Suprapubic skin (tissue), 4 donors: ENCODE measurements around the gene GMEB2. TPM values are rescaled to one million over a fixed set of nuclear protein-coding genes. Genes with fewer than 3 reads are reported as not detected.

Source experiments
- DNase-seq, 2 donors: peaks; one replicate each; pipeline ENCODE4 v3.0.0-alpha.2; 2019; ENCODE audit warnings: low spot score in 2 of 2
- H3K27ac ChIP-seq: fragments of 200-600 bp; sonication (generic); one replicate; pipeline ENCODE4 v1.5.1; 2019
- H3K27me3 ChIP-seq: fragments of 200-600 bp; sonication (generic); one replicate; pipeline ENCODE4 v1.5.1; 2019
- H3K36me3 ChIP-seq: fragments of 200-600 bp; sonication (generic); one replicate; pipeline ENCODE4 v1.5.1; 2019
- H3K4me1 ChIP-seq: fragments of 200-600 bp; sonication (generic); one replicate; pipeline ENCODE4 v1.5.1; 2019
- H3K4me3 ChIP-seq: fragments of 200-600 bp; sonication (generic); one replicate; pipeline ENCODE4 v1.5.1; 2019; ENCODE audit warnings: mild to moderate bottlenecking
- H3K9me3 ChIP-seq: fragments of 200-600 bp; sonication (generic); one replicate; pipeline ENCODE4 v1.5.1; 2019
- CTCF ChIP-seq, 2 donors: fragments of 200-600 bp in 1 of 2; fragments of 450-650 bp in 1 of 2; sonication (generic) in 1 of 2; IDR thresholded peaks; one replicate each; pipeline ENCODE4 v1.5.1; 2016 to 2019; ENCODE audit warnings: antibody characterized with exemption in 2 of 2, mild to moderate bottlenecking in 1 of 2, moderate library complexity in 1 of 2
- EP300 ChIP-seq: sonication (generic); formaldehyde crosslinking; IDR thresholded peaks from one replicate; pipeline ENCODE4 v1.6.1; 2017; ENCODE audit warnings: antibody characterized with exemption
- POLR2A ChIP-seq, 2 donors: fragments of 450-650 bp; IDR thresholded peaks; one replicate each; pipeline ENCODE4 v1.6.1; 2017; ENCODE audit warnings: antibody characterized with exemption in 2 of 2, mild to moderate bottlenecking in 2 of 2, moderate library complexity in 2 of 2
- POLR2AphosphoS5 ChIP-seq, 3 donors: sonication (generic); formaldehyde crosslinking; IDR thresholded peaks; one replicate each; pipeline ENCODE4 v1.6.1; 2017; ENCODE audit warnings: antibody characterized with exemption in 3 of 3
- WGBS: methylation state at CpG from one replicate; pipeline ENCODE4 v1.1.5; 2018; 5-methylcytosine and 5-hydroxymethylcytosine counted together
- total RNA-seq, 4 donors: library from RNA; depleted of rRNA; stranded (reverse); fragments of >200 nt; gene quantifications; one replicate each; pipeline ENCODE4 v1.1.0, GENCODE V29; 2016

The GMEB2 gene
- total RNA-seq, 4 donors from 2014 or later, result 15.5 to 18.5 (median 16.4) TPM

DNA sequence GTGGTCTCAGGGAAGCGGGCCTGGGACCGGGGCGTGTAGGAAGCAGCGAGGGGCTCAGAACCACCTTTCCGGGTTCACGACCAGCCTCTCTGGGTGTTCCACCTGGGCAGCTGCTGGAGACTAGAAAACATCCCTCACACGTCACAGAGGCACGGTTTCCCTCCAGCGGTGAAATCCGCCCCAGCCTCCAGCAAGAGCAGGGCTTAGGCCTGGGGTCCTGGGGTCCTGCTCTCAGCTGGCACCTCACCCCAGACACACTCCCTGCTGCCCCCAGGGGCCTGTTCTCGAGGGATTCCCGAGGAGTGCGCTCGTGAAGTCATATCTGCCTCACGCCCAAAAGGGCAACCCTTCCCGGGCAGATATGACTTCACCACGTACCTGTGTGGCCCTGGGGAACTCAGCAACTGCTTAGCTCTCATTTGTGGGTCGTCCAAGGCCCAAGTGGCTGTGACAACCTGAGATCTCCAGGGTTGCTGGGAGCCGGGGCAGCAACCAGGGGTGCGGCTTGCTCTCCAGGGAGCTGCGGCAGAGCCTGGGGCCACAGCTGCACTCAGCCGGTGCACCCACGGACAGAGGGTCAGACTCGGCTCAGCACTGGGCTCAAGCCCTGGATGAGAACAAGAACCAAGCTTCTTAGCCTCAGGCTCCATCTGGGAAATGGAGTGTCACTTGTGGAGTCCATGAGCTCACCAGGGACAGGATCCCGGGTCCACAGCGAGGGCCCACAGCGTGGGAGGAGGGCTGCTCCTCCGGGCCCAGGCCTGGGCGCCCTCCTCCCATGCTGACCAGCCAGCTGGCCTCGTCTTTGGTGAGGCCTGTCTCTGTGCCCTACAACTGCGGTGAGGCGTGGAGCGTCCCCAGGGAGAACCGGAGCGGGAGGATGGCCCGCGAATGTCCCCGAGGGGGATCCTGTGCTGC is 72.3 kb downstream of the GMEB2 start:
- Histone ChIP-seq H3K36me3 (peaks cover 6% of the 10 kb centered on the region), H3K9me3 (no peaks in the 10 kb centered on the region), H3K4me1 (peaks cover 24% of the 10 kb centered on the region), H3K27me3 (peaks cover 6% of the 10 kb centered on the region), H3K27ac (no peak overlapping the region), H3K4me3 (peak overlapping the region; percentile 57)
- DNase-seq, result no peak
- TF ChIP-seq POLR2A (IDR thresholded peaks at IDR 0.05) (no peak), CTCF (IDR thresholded peaks at IDR 0.05) (no peak), EP300 (no peak), POLR2AphosphoS5 (IDR thresholded peaks at IDR 0.05) (no peak)
- 58% methylated on average over 19 of the region's 38 CpGs for WGBS

DNA sequence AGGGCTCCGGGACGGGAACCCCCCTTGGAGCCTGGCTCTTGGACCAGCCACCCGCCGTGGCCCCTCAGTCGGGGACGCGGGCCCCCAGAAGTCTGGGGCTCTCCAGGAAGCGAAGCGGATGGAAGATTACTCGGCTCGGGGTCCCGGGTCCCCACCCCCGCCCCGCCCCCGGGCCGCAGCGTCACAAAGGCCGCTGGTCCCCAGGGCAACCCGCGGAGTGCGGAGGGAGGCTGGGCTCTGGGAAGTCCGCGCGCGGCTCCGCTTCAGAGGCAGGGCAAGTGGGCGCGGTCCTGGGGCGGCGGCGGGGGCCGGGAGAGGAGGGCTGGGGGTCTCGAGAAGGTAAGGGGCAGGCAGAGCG is 73.0 kb downstream of the GMEB2 start, which contains the start of gene FNDC11:
Gene FNDC11, plus strand, starts transcription at position 227 of the 358 bp plus-strand sequence. CDS start 1,505 bp downstream, outside the sequence.
- Histone ChIP-seq H3K27ac (no peak within 1 kb of the TSS), H3K27me3 (peaks cover 11% of the 10 kb centered on the region), H3K4me1 (peaks cover 24% of the 10 kb centered on the region), H3K4me3 (peak within 1 kb of the TSS; percentile 57), H3K9me3 (no peaks in the 10 kb centered on the region), H3K36me3 (peaks cover 3% of the 10 kb centered on the region)
- no peak for DNase-seq
- no peak for TF ChIP-seq POLR2A (IDR thresholded peaks at IDR 0.05)
- no peak for TF ChIP-seq POLR2AphosphoS5 (IDR thresholded peaks at IDR 0.05)
- no peak for TF ChIP-seq CTCF (IDR thresholded peaks at IDR 0.05)
- TF ChIP-seq EP300, result no peak
- WGBS, result 3% methylated on average over 31 of the region's 34 CpGs

GRCh38 chr20:63553251-63553932 is 73.5 kb downstream of the GMEB2 start:
- Histone ChIP-seq H3K27me3 (peaks cover 16% of the 10 kb centered on the region), H3K36me3 (no peaks in the 10 kb centered on the region), H3K4me1 (peaks cover 24% of the 10 kb centered on the region), H3K27ac (no peak overlapping the region), H3K4me3 (peak overlapping the region; percentile 57), H3K9me3 (no peaks in the 10 kb centered on the region)
- TF ChIP-seq EP300, result no peak
- TF ChIP-seq POLR2A (IDR thresholded peaks at IDR 0.05), result no peak
- no peak for TF ChIP-seq POLR2AphosphoS5 (IDR thresholded peaks at IDR 0.05)
- no peak for TF ChIP-seq CTCF (IDR thresholded peaks at IDR 0.05)
- DNase-seq, result peak; percentile 94 to 95
- 0% methylated on average over 10 of the region's 37 CpGs for WGBS

DNA sequence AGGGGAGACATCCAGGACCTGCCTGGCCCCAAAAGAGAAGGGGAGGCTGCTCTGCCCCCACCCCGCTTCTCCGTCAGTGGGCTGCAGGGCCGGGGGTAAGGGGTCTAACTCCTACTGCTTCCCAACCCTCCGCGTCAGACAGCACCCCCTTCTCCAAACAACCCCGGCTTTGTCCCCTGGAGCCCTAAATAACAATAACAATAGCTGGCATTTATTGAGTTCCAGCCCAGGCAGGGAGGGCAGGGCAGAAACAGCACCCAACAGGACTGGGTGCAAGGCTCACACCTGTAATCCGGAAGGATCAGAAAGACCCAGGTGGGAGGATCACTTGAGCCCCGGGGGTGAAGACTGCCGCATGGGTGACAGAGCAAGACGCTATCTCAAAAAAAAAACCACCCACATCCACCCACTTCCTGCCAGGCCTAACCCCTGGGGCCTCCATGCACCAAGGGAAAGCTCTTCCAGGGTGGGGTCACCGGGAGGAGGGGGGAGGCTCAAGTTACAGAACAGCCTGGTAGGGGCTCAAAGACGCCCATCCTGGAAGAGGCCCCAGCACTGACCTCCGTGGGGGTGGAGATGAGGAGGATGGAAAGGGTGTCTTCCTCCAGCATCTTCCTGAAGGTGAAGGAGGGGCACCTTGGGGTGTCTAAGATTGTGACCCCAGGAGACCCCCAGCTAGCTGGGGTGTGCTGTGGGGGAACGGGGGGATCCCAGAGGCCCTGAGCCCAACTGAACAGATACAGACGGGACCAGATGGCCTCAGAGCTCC is 74.2 kb downstream of the GMEB2 start:
- Histone ChIP-seq H3K4me1 (peaks cover 26% of the 10 kb centered on the region), H3K4me3 (no peak overlapping the region), H3K27ac (no peak overlapping the region), H3K36me3 (no peaks in the 10 kb centered on the region), H3K9me3 (no peaks in the 10 kb centered on the region), H3K27me3 (peaks cover 23% of the 10 kb centered on the region)
- TF ChIP-seq EP300, result no peak
- TF ChIP-seq CTCF (IDR thresholded peaks at IDR 0.05), result no peak
- TF ChIP-seq POLR2A (IDR thresholded peaks at IDR 0.05), result no peak
- no peak for TF ChIP-seq POLR2AphosphoS5 (IDR thresholded peaks at IDR 0.05)
- no peak for DNase-seq
- 35% methylated on average over 14 of the region's 15 CpGs for WGBS
